Measurements from ENCODE around the gene FAM170A. TPM values are rescaled to one million over a fixed set of nuclear protein-coding genes. Genes with fewer than 3 reads are reported as not detected.

The FAM170A gene
- total RNA-seq, 3 donors from 2014 or later = not detected

DNA sequence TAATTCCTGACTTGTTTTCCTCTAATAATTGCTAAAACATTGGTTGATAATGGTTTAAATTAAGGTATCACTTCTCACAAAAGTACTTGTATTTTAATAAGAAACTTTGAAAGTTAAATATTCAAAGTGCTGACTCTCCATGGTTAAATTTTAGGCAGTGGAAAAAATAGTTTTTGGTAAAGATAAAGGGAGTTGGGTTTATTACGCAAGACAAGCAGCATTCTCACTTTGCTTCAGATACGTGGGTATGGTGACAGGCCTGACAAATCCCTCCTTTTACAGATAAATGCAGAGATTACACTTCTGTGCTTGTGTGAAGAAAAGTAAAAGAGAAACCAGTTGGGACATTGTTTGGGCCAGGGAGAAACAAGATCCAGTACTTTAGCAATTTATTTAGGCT is 14.5 kb upstream of the FAM170A start:
- no peak overlapping the region for H3K4me3 ChIP-seq
- H3K36me3 ChIP-seq (ENCODE audit: low read depth) = no peaks in the 10 kb centered on the region
- intact Hi-C loops (cut with DNase I, micrococcal nuclease) = no loop called here
- H3K9me3 ChIP-seq = no peaks in the 10 kb centered on the region
- TF ChIP-seq, protein P1, sequence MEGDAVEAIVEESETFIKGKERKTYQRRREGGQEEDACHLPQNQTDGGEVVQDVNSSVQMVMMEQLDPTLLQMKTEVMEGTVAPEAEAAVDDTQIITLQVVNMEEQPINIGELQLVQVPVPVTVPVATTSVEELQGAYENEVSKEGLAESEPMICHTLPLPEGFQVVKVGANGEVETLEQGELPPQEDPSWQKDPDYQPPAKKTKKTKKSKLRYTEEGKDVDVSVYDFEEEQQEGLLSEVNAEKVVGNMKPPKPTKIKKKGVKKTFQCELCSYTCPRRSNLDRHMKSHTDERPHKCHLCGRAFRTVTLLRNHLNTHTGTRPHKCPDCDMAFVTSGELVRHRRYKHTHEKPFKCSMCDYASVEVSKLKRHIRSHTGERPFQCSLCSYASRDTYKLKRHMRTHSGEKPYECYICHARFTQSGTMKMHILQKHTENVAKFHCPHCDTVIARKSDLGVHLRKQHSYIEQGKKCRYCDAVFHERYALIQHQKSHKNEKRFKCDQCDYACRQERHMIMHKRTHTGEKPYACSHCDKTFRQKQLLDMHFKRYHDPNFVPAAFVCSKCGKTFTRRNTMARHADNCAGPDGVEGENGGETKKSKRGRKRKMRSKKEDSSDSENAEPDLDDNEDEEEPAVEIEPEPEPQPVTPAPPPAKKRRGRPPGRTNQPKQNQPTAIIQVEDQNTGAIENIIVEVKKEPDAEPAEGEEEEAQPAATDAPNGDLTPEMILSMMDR (IDR thresholded peaks at IDR 0.05) = no peak
- ATAC-seq (no peak), DNase-seq (no peak)
- no peaks in the 10 kb centered on the region for H3K4me1 ChIP-seq (ENCODE audit: low read depth)

DNA sequence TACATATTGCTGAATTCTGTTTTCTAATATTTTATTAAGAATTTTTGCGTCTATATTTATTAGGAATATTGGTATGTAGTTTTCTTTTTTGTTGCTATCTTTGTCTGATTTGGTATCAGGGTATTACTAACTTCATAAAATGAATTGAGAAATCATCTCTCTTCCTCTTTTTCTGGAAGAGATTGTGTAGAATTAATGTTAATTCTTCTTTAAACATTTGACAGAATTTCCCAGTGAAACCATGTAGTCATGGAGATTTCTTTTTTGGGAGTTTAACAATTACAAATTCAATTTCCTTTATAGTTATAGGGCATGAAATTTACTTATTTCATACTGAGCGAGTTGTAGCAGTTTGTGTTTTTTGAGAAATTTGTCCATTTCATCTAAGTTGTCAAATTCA is 3.3 kb upstream of the FAM170A start:
- no peaks in the 10 kb centered on the region for H3K9me3 ChIP-seq
- no peaks in the 10 kb centered on the region for H3K4me1 ChIP-seq (ENCODE audit: low read depth)
- no peaks in the 10 kb centered on the region for H3K36me3 ChIP-seq (ENCODE audit: low read depth)
- H3K4me3 ChIP-seq = no peak overlapping the region
- intact Hi-C loops (cut with DNase I, micrococcal nuclease) = no loop called here
- ATAC-seq (no peak), DNase-seq (no peak)
- TF ChIP-seq, protein P1 (IDR thresholded peaks at IDR 0.05) = no peak

DNA sequence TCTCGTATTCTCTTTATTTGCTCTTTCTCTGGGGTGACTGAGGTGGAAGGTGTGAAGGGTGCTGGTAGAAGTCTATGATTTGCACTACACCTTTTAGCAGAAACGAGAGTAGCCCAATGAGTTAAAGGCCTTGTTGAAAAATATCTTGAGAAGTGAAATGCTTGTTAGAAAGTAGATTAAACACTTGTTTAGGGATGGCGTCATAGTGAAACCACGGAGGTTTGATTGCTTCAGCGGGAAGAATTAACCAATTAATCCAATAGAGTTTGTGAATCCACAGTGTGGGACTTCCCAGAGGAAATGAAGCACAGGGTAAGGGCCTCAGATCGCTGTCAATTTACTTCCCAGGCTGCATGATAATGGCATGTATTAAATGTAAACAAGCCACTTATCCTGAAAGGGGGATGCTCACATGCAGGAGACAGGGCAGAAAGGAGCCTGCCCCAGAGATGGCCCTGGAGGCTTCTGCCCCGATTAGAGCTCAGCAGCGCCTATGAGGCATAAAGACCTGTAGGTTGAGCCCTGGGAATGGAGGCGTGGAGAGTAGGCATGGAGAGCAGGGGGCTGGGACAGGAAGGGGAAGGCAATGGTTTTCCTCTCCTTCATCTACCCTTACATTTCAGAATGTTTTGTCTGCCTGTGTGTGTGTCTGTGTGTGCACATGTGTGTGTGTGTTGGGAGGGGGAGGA is 1.5 kb downstream of the FAM170A start:
- Histone ChIP-seq H3K4me3 (no peak overlapping the region), H3K9me3 (no peaks in the 10 kb centered on the region), H3K36me3 (ENCODE audit: low read depth) (no peaks in the 10 kb centered on the region), H3K4me1 (ENCODE audit: low read depth) (no peaks in the 10 kb centered on the region)
- DNase-seq = no peak
- intact Hi-C loops (cut with DNase I, micrococcal nuclease) = no loop called here
- ATAC-seq = no peak
- TF ChIP-seq, protein P1 (IDR thresholded peaks at IDR 0.05) = no peak

DNA sequence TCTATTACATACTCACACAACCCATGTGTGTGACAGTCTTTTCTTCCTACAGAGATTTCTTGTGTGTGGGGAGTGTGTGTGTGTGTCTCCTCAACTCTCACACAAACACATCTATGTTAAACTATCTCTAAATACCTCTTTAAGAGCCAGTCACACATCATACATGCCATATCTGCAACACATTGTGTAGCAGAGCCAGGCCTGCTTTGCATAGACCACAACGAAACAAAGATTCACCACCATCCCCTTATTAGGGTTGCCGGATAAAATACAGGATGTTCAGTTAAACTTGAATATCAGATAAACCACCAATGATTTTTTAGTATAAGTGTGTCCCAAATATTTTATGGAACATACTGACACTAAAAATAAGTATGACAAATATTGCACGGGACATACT is 2.3 kb downstream of the FAM170A start:
- Histone ChIP-seq H3K9me3 (no peaks in the 10 kb centered on the region), H3K4me1 (ENCODE audit: low read depth) (no peaks in the 10 kb centered on the region), H3K36me3 (ENCODE audit: low read depth) (no peaks in the 10 kb centered on the region), H3K4me3 (no peak overlapping the region)
- intact Hi-C loops (cut with DNase I, micrococcal nuclease) = no loop called here
- ATAC-seq (no peak), DNase-seq (no peak)
- TF ChIP-seq, protein P1 (IDR thresholded peaks at IDR 0.05) = no peak

DNA sequence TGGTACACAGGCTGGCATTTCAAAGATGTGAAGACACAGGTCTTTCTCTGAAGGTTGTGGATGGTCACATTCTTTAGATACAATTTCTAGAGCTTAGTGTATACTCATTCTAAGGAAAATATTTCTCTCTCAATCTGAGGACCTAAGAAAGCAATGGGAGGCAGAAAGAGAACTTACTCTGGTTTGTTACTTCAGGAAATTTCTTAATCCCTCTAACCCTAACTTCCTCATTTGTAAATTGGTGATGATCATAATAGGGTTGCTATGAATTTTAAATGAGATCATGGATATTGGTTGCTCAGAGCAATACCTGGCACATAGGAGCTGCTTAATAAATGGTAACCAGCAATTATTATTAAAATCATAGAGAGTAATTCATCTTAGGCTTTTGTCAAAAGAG is 22.1 kb downstream of the FAM170A start:
- no peaks in the 10 kb centered on the region for H3K4me1 ChIP-seq (ENCODE audit: low read depth)
- ATAC-seq = no peak
- TF ChIP-seq, protein P1 (IDR thresholded peaks at IDR 0.05) = no peak
- intact Hi-C loops (cut with DNase I, micrococcal nuclease) = no loop called here
- no peaks in the 10 kb centered on the region for H3K9me3 ChIP-seq
- DNase-seq = no peak
- H3K4me3 ChIP-seq = no peak overlapping the region
- no peaks in the 10 kb centered on the region for H3K36me3 ChIP-seq (ENCODE audit: low read depth)

DNA sequence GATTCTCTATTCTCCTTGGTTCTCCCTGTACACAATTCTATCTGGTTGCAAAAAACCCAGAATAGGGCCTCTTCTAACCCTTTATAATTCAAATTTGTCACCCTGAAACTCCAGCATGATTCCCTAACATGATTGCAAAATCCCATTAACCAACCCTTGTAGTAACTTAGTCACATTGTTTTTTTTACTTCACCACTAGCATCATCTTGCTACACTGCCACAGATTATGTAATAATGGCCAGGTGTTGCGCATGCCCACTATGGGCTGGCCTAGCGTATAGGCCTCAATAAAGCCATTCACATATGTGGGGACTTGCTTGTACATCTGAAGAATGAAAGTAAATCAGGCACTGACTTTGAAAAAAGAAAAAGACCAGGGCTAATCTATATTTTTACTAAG is 25.7 kb downstream of the FAM170A start:
- no peak for ATAC-seq
- Histone ChIP-seq H3K4me3 (no peak overlapping the region), H3K36me3 (ENCODE audit: low read depth) (no peaks in the 10 kb centered on the region), H3K4me1 (ENCODE audit: low read depth) (no peaks in the 10 kb centered on the region), H3K9me3 (no peaks in the 10 kb centered on the region)
- no peak for DNase-seq
- intact Hi-C loops (cut with DNase I, micrococcal nuclease) = no loop called here
- TF ChIP-seq, protein P1 (IDR thresholded peaks at IDR 0.05) = no peak

Data from mucosa of descending colon (tissue), 3 donors.